Mesendoderm (in vitro differentiated cells): Measurements from ENCODE around the gene SYNE2.

Experiments used
- DNase-seq: peaks from one replicate; pipeline ENCODE4 v3.0.0; 2013
- H2AK5ac ChIP-seq: 2 replicates; pipeline ENCODE4 v1.6.1; 2013; ENCODE audit warnings: low read length, inconsistent platforms
- H2BK120ac ChIP-seq: 2 replicates; pipeline ENCODE4 v1.6.1; 2013; ENCODE audit warnings: low read depth, mild to moderate bottlenecking, low read length, moderate library complexity, mixed read lengths
- H2BK15ac ChIP-seq: replicated peaks from 2 replicates; pipeline ENCODE4 v1.6.1; 2013; ENCODE audit warnings: low read depth, mild to moderate bottlenecking, moderate library complexity
- H2BK5ac ChIP-seq: 2 replicates; pipeline ENCODE4 v1.6.1; 2013; ENCODE audit warnings: low read length, inconsistent platforms
- H3K18ac ChIP-seq: 2 replicates; pipeline ENCODE4 v1.6.1; 2013; ENCODE audit warnings: mild to moderate bottlenecking, low read length, mixed read lengths
- H3K23ac ChIP-seq: one replicate; pipeline ENCODE4 v1.6.1; 2013; ENCODE audit warnings: low read length
- H3K27ac ChIP-seq: 2 replicates; pipeline ENCODE4 v1.5.1; 2013; ENCODE audit warnings: low read depth, mild to moderate bottlenecking, inconsistent platforms, low read length, moderate library complexity
- H3K27me3 ChIP-seq: 2 replicates; pipeline ENCODE4 v1.6.1; 2013; ENCODE audit warnings: low read length, control low read depth, mild to moderate bottlenecking, inconsistent platforms; ENCODE audit not compliant: insufficient read depth, poor library complexity
- H3K36me3 ChIP-seq: 2 replicates; pipeline ENCODE4 v1.6.1; 2013; ENCODE audit warnings: low read length, inconsistent platforms; ENCODE audit not compliant: control insufficient read depth, insufficient read depth
- H3K4ac ChIP-seq: one replicate; pipeline ENCODE4 v1.6.1; 2013; ENCODE audit warnings: low read depth, mild to moderate bottlenecking, low read length, moderate library complexity
- H3K4me1 ChIP-seq: 2 replicates; pipeline ENCODE4 v1.6.1; 2013; ENCODE audit warnings: low read depth, low read length, inconsistent platforms; ENCODE audit not compliant: control insufficient read depth
- H3K4me2 ChIP-seq: 2 replicates; pipeline ENCODE4 v1.6.1; 2013; ENCODE audit warnings: low read length
- H3K4me3 ChIP-seq: 2 replicates; pipeline ENCODE4 v1.5.1; 2013; ENCODE audit warnings: mild to moderate bottlenecking, low read length
- H3K56ac ChIP-seq: one replicate; pipeline ENCODE4 v1.6.1; 2013; ENCODE audit warnings: low read length
- H3K79me1 ChIP-seq: 2 replicates; pipeline ENCODE4 v1.6.1; 2013; ENCODE audit warnings: low read length, inconsistent platforms
- H3K79me2 ChIP-seq: 2 replicates; pipeline ENCODE4 v1.6.1; 2013; ENCODE audit warnings: mild to moderate bottlenecking, low read length; ENCODE audit not compliant: control insufficient read depth, insufficient read depth
- H3K9ac ChIP-seq: 2 replicates; pipeline ENCODE4 v1.6.1; 2013; ENCODE audit warnings: low read length, inconsistent platforms
- H4K5ac ChIP-seq: one replicate; pipeline ENCODE4 v1.6.1; 2013; ENCODE audit warnings: low read length
- H4K8ac ChIP-seq: one replicate; pipeline ENCODE4 v1.6.1; 2013; ENCODE audit warnings: low read depth, mild to moderate bottlenecking, control low read depth, low read length, moderate library complexity
- WGBS: extraction: QIAGEN DNeasy Blood & Tissue Kit; methylation state at CpG from one replicate; pipeline ENCODE4 v1.1.7; 2013; ENCODE audit warnings: low lambda C conversion rate, missing lambda C conversion rate; ENCODE audit not compliant: insufficient coverage; ENCODE audit errors: extremely low coverage; 5-methylcytosine and 5-hydroxymethylcytosine counted together

The SYNE2 gene

GRCh38 chr14:64082837-64083236, 230.0 kb downstream of the SYNE2 start:
- H2BK15ac ChIP-seq, result no peak overlapping the region
- H3K9ac ChIP-seq, result no peak overlapping the region
- H2BK120ac ChIP-seq, result no peak overlapping the region
- H4K5ac ChIP-seq, result no peak overlapping the region
- no peak overlapping the region for H3K23ac ChIP-seq
- H3K4me2 ChIP-seq, result no peak overlapping the region
- no peaks in the 10 kb centered on the region for H3K36me3 ChIP-seq
- no peaks in the 10 kb centered on the region for H3K79me2 ChIP-seq
- no peak overlapping the region for H4K8ac ChIP-seq
- H3K27me3 ChIP-seq, result no peaks in the 10 kb centered on the region
- no CpG with 5 or more reads among the region's 7 CpGs for WGBS
- H2BK5ac ChIP-seq, result no peak overlapping the region
- H3K4me1 ChIP-seq, result no peaks in the 10 kb centered on the region
- no peak overlapping the region for H3K27ac ChIP-seq
- no peak overlapping the region for H2AK5ac ChIP-seq
- H3K56ac ChIP-seq, result no peak overlapping the region
- H3K79me1 ChIP-seq, result no peaks in the 10 kb centered on the region
- H3K4me3 ChIP-seq, result no peak overlapping the region
- DNase-seq, result no peak
- H3K18ac ChIP-seq, result no peak overlapping the region
- no peak overlapping the region for H3K4ac ChIP-seq

GRCh38 chr14:64088647-64088964, 235.8 kb downstream of the SYNE2 start:
- no peak overlapping the region for H2BK15ac ChIP-seq
- no peaks in the 10 kb centered on the region for H3K79me2 ChIP-seq
- no peak overlapping the region for H3K27ac ChIP-seq
- no peak overlapping the region for H3K4ac ChIP-seq
- H3K4me2 ChIP-seq, result no peak overlapping the region
- H3K4me3 ChIP-seq, result no peak overlapping the region
- no peak overlapping the region for H3K18ac ChIP-seq
- H2BK5ac ChIP-seq, result no peak overlapping the region
- no peak for DNase-seq
- no peak overlapping the region for H3K9ac ChIP-seq
- H4K8ac ChIP-seq, result no peak overlapping the region
- no peaks in the 10 kb centered on the region for H3K79me1 ChIP-seq
- H3K56ac ChIP-seq, result no peak overlapping the region
- H4K5ac ChIP-seq, result no peak overlapping the region
- H3K27me3 ChIP-seq, result no peaks in the 10 kb centered on the region
- H2BK120ac ChIP-seq, result no peak overlapping the region
- H2AK5ac ChIP-seq, result no peak overlapping the region
- no peak overlapping the region for H3K23ac ChIP-seq
- H3K4me1 ChIP-seq, result no peaks in the 10 kb centered on the region
- H3K36me3 ChIP-seq, result no peaks in the 10 kb centered on the region

DNA sequence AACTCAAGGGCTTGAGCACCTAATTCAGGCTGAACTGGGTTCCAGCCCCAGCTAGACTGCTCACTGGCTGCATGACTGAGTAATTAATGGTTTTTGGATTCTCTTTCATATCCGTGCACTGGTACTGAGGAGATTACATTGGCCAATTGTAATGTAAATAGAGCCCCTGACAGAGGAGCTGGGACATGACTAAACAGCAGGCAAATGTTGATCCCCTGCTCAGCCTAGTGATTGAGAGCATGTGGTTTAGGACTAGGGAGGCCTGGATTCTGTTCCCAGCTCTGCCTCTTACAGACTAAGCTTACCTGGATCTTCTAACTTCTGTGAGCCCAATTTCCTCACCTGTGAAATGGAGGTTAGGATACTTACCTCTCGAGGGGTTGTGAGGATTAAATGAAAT, 237.1 kb downstream of the SYNE2 start:
- no peak overlapping the region for H3K9ac ChIP-seq
- no peak overlapping the region for H2BK5ac ChIP-seq
- H3K27ac ChIP-seq, result no peak overlapping the region
- no peak overlapping the region for H4K5ac ChIP-seq
- H2AK5ac ChIP-seq, result no peak overlapping the region
- no peak overlapping the region for H3K18ac ChIP-seq
- H3K36me3 ChIP-seq, result no peaks in the 10 kb centered on the region
- H3K4me2 ChIP-seq, result no peak overlapping the region
- no peak overlapping the region for H2BK15ac ChIP-seq
- H2BK120ac ChIP-seq, result no peak overlapping the region
- H3K4me3 ChIP-seq, result no peak overlapping the region
- no peaks in the 10 kb centered on the region for H3K79me1 ChIP-seq
- no peak overlapping the region for H3K23ac ChIP-seq
- H3K27me3 ChIP-seq, result no peaks in the 10 kb centered on the region
- no peaks in the 10 kb centered on the region for H3K4me1 ChIP-seq
- WGBS, result no CpG with 5 or more reads among the region's 2 CpGs
- DNase-seq, result peak; percentile 64
- no peak overlapping the region for H4K8ac ChIP-seq
- no peak overlapping the region for H3K4ac ChIP-seq
- H3K79me2 ChIP-seq, result no peaks in the 10 kb centered on the region
- no peak overlapping the region for H3K56ac ChIP-seq

DNA sequence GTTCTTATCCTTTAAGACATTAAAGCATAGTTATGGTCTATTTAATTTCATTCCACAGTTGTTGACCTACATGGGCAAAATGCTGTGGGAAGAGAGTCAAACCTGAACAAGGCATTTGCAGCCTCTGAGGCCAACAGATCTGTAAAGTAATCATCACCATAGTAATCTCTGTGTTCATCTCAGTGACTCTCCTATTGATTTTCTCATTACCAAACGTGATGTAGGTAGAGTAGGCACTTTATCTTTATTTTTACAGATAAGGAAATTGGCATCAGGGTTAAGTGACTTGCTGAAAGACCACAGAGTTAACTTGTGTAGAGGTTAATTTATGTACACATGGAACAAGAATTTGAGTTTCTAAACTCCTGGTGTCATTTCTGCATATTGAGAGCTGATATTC, 238.4 kb downstream of the SYNE2 start:
- H3K27me3 ChIP-seq, result no peaks in the 10 kb centered on the region
- no peak overlapping the region for H3K23ac ChIP-seq
- H3K36me3 ChIP-seq, result no peaks in the 10 kb centered on the region
- no peak overlapping the region for H2BK5ac ChIP-seq
- no peak overlapping the region for H2AK5ac ChIP-seq
- no peak overlapping the region for H3K18ac ChIP-seq
- H3K56ac ChIP-seq, result no peak overlapping the region
- no peak overlapping the region for H4K5ac ChIP-seq
- DNase-seq, result no peak
- H4K8ac ChIP-seq, result no peak overlapping the region
- no peaks in the 10 kb centered on the region for H3K79me2 ChIP-seq
- H3K4me3 ChIP-seq, result no peak overlapping the region
- H3K4ac ChIP-seq, result no peak overlapping the region
- no CpG with 5 or more reads among the region's 1 CpG for WGBS
- H2BK15ac ChIP-seq, result no peak overlapping the region
- no peak overlapping the region for H3K9ac ChIP-seq
- H3K4me2 ChIP-seq, result no peak overlapping the region
- no peak overlapping the region for H3K27ac ChIP-seq
- H3K4me1 ChIP-seq, result no peaks in the 10 kb centered on the region
- H3K79me1 ChIP-seq, result no peaks in the 10 kb centered on the region
- H2BK120ac ChIP-seq, result no peak overlapping the region

DNA sequence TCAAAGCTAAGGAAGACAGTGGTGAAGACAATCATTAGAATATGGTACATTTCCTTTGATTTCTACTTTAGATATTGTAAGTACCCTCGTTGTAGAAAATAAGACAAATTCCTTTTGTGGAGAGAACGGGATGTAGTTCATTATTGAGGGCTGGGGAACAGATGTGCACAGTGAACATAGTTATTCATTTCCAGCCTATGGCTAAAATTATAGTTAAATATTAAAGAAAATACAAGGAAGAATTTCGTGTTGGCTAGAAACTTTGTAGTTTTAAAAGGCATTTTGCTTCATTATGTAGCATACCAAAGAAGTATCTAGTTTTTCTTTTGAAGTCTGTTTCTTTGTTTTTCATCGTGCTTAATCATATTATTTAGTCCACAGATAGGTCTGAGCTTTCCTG, 239.5 kb downstream of the SYNE2 start:
- Histone ChIP-seq H3K27me3 (no peaks in the 10 kb centered on the region), H3K4ac (no peak overlapping the region), H3K23ac (no peak overlapping the region), H3K36me3 (no peaks in the 10 kb centered on the region), H2BK120ac (no peak overlapping the region), H3K4me1 (no peaks in the 10 kb centered on the region), H4K8ac (no peak overlapping the region), H2BK5ac (no peak overlapping the region), H2BK15ac (no peak overlapping the region), H3K79me1 (no peaks in the 10 kb centered on the region), H3K18ac (no peak overlapping the region), H3K4me3 (no peak overlapping the region), H3K9ac (no peak overlapping the region), H2AK5ac (no peak overlapping the region), H3K27ac (no peak overlapping the region), H4K5ac (no peak overlapping the region), H3K4me2 (no peak overlapping the region), H3K56ac (no peak overlapping the region), H3K79me2 (no peaks in the 10 kb centered on the region)
- no peak for DNase-seq
- no CpG with 5 or more reads among the region's 4 CpGs for WGBS

GRCh38 chr14:64092940-64093339, 240.1 kb downstream of the SYNE2 start:
- Histone ChIP-seq H4K5ac (no peak overlapping the region), H3K9ac (no peak overlapping the region), H3K27ac (no peak overlapping the region), H3K23ac (no peak overlapping the region), H2BK15ac (no peak overlapping the region), H3K79me1 (no peaks in the 10 kb centered on the region), H3K4me3 (no peak overlapping the region), H4K8ac (no peak overlapping the region), H3K27me3 (no peaks in the 10 kb centered on the region), H2AK5ac (no peak overlapping the region), H3K4ac (no peak overlapping the region), H2BK5ac (no peak overlapping the region), H3K4me2 (no peak overlapping the region), H3K4me1 (no peaks in the 10 kb centered on the region), H2BK120ac (no peak overlapping the region), H3K56ac (no peak overlapping the region), H3K18ac (no peak overlapping the region), H3K36me3 (no peaks in the 10 kb centered on the region), H3K79me2 (no peaks in the 10 kb centered on the region)
- no CpG with 5 or more reads among the region's 5 CpGs for WGBS
- DNase-seq, result no peak
